T1000 (cell line): Measurements from ENCODE around the gene ST6GALNAC5.
"Not testable (repeated sequence)": the region's sequence is repeated elsewhere in the genome, so short reads cannot be mapped to it uniquely, and the experiment has no call there.

Experiments
- DNase-seq: peaks from one replicate; lab custom pipeline; 2025; ENCODE audit warnings: mixed read lengths; lab: John Stamatoyannopoulos, UW

The ST6GALNAC5 gene

DNA sequence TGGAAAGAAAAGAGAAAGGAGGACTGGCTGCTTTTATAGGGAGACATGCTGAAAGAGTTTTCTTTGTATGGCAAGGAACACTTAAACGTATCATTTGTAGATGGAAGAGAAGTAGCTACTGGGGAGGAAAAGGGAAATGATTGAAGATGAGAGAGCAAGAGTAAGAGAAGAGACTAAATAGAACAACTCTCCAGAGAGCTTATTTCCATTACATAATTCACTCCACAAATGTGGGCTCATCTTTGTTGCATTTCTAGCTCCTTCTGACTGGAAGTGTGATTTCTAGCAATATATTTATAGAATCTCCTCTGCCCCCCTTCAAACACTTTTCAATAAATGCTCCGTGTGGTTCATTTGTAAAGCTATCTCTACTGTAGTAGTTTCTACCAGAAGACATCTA is 71.0 kb downstream of the ST6GALNAC5 start:
- DNase-seq = no peak

DNA sequence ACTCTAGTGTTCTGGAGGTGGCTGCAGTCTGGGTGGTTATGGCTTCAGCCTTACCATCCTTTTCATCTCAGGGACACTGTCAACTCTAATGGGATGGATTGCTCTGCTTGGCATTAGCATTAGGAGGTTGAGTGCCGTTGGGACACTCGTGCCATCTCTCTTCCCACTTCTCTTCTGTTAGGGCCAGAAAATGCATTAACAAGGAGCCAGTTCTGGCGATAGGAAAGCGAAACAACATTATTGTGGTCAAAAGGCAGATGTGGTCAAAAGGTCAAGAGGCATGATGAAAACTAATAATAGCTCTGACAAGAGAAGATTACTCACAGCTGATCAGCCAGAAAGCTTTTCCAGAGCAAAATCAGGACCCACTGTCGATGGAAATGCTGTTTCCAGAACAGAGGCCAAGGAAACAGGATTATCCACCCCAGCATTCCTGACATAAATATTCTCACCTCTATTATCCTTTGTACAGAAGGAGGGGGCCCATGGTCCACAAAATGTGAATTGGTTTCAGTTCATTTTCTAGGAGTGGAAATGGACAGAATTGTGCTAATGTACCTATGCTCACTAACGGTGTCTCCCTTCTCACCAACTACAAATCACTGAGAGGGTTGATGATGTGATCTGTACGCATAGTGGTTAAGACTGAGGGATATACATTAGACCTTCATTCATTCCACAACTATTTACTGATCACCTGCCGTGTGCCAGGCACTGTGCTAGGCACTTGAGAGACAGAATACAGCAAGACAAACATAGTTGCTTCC is 72.0 kb downstream of the ST6GALNAC5 start:
- DNase-seq = no peak

DNA sequence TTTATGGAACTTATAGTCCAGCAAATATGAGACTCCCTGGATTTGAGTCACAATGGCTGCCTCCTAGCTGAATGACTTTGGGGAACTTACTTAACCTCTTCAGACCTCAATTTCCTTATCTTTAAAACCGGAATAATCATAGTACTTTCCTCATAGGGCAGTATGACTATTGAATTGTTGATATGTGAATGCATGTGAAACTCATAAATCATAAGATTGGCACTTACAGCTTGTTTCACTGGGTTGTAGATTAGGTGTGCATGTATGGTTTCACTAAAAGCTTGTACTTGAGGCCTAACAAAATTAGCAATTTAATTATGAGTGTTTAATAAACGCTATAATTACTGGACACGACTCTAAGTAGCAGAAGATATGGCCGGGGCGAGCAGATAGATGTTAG is 72.5 kb downstream of the ST6GALNAC5 start:
- DNase-seq = no peak

DNA sequence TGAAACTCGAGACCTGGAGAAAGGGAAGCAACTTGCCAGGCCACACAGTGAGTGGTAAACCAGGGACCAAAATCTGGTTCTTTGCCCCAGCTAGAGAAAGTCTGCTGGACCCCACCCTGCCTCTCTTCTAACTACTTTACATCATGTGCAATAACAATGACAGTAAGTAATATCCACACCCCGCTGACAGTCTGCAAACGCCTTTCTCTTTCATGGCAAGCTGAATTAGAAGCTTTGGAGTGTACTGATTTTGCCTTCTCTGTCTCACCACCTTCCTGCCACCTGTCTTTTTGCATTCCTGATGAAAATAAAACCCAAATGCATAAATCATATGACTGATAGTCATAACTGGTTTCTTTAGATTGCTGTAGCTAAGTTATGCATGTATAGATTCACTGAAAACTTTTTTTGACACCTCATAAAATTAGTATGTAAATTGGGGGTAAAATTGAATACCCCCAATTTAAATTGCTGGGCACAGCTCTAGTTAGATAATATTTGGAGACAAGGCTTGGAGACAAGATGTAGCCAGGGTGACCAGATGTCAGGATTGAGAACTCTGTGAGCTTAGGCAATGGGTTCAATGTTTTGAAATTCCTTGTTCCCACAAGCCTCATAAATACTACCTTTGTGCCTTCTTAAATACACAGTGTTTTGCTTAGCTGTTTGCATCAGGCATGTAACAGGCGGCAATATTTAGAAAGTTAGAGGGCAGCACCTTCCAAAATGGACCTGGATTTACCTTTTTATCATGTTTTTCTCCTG is 73.5 kb downstream of the ST6GALNAC5 start:
- DNase-seq = no peak

DNA sequence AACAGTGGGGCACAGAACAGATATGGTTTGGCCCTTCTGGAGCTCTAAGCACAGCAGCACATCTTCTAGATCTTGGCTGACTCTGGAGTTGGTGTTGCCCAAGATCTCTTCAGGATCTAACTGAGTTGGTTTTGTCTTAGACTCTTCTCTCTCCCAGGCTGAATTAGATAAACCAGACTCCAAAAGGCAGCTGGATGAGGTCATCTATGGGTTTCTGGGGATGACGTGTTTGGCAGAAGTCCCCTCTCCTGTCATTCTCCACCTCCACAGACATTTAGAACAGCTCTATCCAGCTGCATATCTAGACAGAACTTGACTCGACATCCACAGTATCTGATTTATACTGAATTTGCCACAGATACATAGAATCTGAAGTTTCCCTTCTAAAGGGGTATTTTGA is 75.3 kb downstream of the ST6GALNAC5 start:
- DNase-seq = no peak

DNA sequence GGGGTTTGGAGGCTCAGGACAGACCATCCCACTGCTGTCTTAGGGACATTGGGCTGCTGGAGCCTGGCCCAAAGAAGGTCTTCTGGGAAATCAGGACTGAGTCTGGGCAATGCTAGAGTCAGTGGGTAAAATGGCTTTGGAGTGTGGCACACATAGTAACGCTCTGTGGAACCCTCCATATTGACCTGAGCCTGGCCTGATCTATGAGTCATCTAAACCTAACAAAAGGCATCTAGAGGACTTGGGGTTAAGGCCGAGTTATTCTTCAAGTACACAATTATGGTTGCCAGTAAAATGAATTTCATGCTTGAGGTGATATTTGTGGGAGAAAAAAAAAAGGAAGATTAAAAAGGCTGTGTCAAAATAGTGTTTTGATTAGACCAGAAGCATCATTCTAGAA is 77.7 kb downstream of the ST6GALNAC5 start:
- no peak for DNase-seq

GRCh38 chr1:76948846-76949245 is 81.6 kb downstream of the ST6GALNAC5 start:
- DNase-seq = no peak

GRCh38 chr1:76949503-76949902 is 82.2 kb downstream of the ST6GALNAC5 start:
- DNase-seq = no peak

DNA sequence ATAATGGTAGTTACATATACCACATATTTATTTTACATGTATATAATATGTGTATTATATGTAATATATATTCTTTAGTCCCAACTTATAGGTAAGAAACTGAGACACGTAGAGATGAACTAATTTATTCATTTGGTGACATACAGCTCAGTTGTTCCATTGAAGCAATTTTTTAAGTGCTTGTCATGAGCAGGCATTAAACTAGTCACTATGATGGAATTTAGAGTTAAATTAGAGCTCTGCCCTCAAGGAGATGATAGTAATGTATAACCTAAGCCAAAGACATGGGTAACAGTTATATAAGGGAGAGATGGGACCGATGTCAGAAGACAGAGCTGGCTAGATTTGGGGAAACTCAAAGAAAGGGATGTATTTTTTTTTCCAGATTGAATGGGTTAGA is 83.0 kb downstream of the ST6GALNAC5 start:
- no peak for DNase-seq

DNA sequence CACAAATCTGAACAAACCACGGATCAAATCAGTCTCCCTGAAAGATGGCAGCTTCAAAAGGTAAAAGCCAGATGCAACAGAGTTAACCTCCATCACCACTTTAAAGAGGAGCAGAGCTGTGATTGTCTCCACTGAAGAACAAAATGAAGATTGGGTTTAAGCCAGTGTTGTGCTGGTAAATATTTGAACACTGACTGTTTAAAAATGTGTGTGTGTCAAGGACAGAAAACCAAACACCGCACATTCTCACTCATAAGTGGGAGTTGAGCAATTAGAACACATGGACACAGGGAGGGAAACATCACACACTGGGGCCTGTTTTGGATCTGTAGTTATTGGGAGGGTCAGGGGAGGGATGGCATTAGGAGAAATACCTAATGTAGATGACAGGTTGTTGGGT is 83.9 kb downstream of the ST6GALNAC5 start:
- DNase-seq = no peak

DNA sequence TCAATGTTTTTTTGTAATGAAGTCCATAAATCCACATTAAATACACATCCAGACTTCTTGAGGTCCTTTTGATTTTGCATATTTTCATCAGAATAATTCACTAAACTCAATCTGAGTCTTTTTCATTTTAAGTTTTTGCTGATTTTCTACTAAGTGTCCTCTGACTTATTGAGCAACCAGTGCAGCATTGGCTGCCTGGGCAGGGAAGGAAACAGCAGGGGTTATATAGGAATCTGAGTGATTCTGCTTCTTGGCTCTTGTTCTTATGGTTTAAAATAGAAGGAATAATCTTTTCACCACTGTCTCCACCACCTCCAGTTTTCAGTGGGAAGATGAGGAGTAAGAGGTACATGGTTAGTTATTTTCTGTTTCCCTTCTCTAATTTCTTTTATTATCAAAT is 88.4 kb downstream of the ST6GALNAC5 start:
- DNase-seq = no peak

DNA sequence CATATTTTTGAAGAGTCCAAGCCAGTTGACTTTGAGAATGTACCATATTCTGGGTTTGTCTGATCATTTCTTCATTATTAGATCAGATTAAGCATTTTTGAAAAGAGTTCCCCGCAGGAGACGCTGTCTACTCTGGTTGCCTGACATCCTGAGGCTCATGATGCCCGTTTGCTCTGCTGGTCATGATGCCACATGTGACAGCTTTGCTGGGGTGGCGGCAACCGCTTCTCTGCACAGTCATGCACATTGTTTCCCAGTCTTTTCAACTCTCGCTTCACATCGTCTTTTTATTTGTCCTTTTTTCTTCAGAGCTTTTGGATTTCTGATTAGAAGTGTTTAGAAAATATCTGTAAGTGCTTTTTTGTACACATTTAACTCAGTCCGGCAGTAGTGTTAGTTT is 90.7 kb downstream of the ST6GALNAC5 start:
- DNase-seq = no peak

- DNase-seq = no peak
These were observed 91.5 kb downstream of the ST6GALNAC5 start for GRCh38 chr1:76958828-76959227.

GRCh38 chr1:76959556-76959955 is 92.3 kb downstream of the ST6GALNAC5 start:
- no peak for DNase-seq

GRCh38 chr1:76961181-76961819 is 94.0 kb downstream of the ST6GALNAC5 start:
- peak; percentile 19 for DNase-seq

DNA sequence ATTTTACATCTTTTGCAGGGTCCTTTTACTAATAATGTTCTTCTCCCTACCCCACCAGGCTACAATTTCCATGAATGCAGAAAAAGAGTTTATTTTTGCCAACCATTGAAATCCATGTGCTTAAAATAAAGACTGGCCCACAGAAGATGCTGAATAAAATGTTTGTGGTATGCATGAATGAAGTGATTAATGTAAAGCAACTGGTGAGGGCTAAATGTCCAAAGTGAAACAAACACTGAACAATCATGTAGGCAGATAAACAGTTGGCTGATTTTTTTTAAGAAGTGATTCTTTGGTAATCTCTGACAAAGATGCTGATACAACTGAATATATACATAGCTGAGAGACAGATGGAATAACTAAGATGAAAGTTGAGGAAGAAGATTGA is 94.5 kb downstream of the ST6GALNAC5 start:
- DNase-seq = no peak

- DNase-seq = not testable (repeated sequence)
These were observed 114.0 kb downstream of the ST6GALNAC5 start for GRCh38 chr1:76981267-76981666.

DNA sequence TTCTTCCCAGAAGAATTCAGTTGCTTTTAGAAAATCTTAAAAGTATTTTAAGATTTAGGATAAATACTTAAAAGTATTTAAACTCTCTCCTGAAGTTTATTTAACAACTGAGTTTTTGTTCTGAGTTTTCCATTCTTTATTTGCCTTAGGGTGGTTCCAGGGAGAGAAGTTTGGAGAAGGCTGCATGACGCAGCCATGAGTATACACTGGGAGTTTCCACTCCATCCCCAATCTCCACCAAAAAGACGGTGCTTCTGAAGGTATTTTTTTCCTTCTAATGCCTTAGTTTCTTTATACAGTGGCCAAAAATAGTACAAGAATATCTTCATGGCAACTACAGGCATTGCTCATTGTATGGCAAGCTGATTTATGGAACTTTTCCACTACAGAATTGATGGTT is 122.7 kb downstream of the ST6GALNAC5 start:
- no peak for DNase-seq

- DNase-seq = no peak
These were observed 125.8 kb downstream of the ST6GALNAC5 start for GRCh38 chr1:76993036-76993435.

DNA sequence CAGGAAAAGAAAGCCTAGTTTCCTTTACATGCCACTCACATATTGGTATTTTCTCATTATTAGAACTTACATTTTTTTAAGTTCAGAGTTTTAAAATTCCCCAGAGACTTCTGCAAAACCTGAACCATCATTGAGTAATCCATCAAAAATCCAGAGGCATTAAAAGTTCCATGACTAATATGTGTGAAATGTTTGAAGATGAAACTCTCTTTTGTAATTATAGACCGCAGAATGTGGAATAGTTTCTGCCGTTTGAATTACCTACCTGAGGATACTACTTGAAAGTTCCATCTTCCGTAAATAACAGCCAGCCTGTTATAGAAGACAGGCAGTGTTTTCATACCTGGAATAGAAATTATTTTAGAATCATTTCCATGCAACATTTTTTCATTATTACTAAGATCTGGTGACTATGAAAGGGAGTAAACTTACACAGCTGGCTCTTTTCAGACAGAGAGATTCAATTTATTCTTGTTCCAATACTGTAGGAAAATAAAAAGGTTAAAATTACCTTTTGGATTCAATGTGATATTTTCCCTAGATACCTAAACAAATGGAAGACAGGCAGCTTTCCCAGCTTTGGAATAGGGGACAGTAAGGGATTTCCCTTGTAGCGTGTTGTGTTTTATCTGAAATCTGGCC is 131.4 kb downstream of the ST6GALNAC5 start:
- no peak for DNase-seq

DNA sequence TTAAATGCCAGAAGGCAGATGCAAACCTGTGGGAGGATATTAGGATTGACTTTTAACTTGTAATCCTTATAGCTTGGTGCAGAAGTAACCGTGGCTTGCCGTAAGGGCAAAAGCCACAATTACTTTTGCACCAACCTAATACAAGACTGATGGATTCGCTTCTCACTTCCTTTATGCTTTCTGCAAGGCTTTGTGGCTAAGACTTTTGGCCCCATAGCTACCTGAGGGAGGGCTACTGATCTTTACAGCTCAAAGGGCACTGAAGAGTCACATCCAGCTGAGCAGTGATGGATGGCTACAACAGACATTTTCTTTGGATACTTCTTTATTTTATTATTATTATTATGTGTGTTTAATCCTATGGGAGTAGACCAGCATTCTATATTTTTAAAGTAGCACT is 140.4 kb downstream of the ST6GALNAC5 start:
- DNase-seq = no peak

DNA sequence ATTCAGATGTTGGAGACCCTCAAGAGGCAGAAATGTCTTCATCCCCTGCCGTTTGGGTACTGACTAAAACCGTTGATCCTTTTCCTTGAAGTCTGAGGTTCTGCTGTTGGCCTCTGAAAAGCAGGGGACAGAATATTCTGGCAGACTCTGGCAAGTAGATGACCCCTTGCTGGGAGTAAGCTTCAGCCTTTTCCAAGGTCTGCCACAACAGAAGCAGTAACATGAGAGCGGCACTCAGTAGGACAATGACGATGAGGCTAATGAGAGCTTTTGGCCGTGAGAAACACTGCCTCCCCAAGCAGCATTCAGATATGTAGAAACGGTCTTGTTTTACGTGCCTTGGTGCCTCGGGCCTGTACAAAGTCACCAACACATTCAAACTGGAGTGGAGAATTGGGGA is 143.7 kb downstream of the ST6GALNAC5 start:
- no peak for DNase-seq

- no peak for DNase-seq
These were observed 144.8 kb downstream of the ST6GALNAC5 start for GRCh38 chr1:77012066-77012465.
